Effector memory CD8-positive, alpha-beta T cell (primary cell): ENCODE measurements around the gene ANKRD34A.

Experiments used
- ATAC-seq: fragments of 150-1000 bp; cut with Tn5 transposase; replicated peaks from 2 replicates; pipeline ENCODE4 v1.10.0; 2021; ENCODE audit warnings: mild to moderate bottlenecking, moderate library complexity
- DNase-seq, 3 experiments: peaks; one replicate each; pipeline ENCODE4 v3.0.0; 2021
- H3K27ac Mint-ChIP-seq, 2 donors: one replicate each; pipeline ENCODE4 v1.8.0; 2022; ENCODE audit warnings: mild to moderate bottlenecking in 2 of 2, mixed read lengths in 2 of 2, moderate library complexity in 2 of 2
- H3K27me3 Mint-ChIP-seq, 2 donors: one replicate each; pipeline ENCODE4 v1.8.0; 2022; ENCODE audit warnings: mixed read lengths in 2 of 2
- H3K36me3 Mint-ChIP-seq: one replicate; pipeline ENCODE4 v1.8.0; 2022; ENCODE audit warnings: mild to moderate bottlenecking, moderate library complexity, mixed read lengths; ENCODE audit not compliant: insufficient read depth
- H3K4me1 Mint-ChIP-seq, 2 donors: one replicate each; pipeline ENCODE4 v1.8.0; 2022; ENCODE audit warnings: low read depth in 2 of 2, mixed read lengths in 2 of 2
- H3K4me3 Mint-ChIP-seq, 2 donors: one replicate each; pipeline ENCODE4 v1.8.0; 2022; ENCODE audit warnings: mild to moderate bottlenecking in 2 of 2, mixed read lengths in 2 of 2, moderate library complexity in 2 of 2
- H3K9me3 Mint-ChIP-seq, 2 donors: one replicate each; pipeline ENCODE4 v1.8.0; 2022; ENCODE audit warnings: mixed read lengths in 2 of 2

ANKRD34A gene

GRCh38 chr1:145985129-145985501, 20.7 kb upstream of the ANKRD34A start:
- Mint-ChIP-seq H3K4me1 (peaks cover 53 to 55% of the 10 kb centered on the region in 2 donors), H3K27me3 (no peaks in the 10 kb centered on the region), H3K4me3 (peak overlapping the region; percentile 45 to 60), H3K9me3 (no peaks in the 10 kb centered on the region), H3K36me3 (peaks cover 6% of the 10 kb centered on the region), H3K27ac (no peak overlapping the region)
- no peak for ATAC-seq
- no peak for DNase-seq

GRCh38 chr1:145983960-145984830, 19.8 kb upstream of the ANKRD34A start:
- Mint-ChIP-seq H3K27ac (no peak overlapping the region), H3K36me3 (peaks cover 6% of the 10 kb centered on the region), H3K9me3 (no peaks in the 10 kb centered on the region), H3K27me3 (no peaks in the 10 kb centered on the region), H3K4me3 (peak overlapping the region; percentile 45 to 60), H3K4me1 (peaks cover 53% of the 10 kb centered on the region in 2 donors)
- DNase-seq = peak in 1 of 3 experiments; percentile 32
- ATAC-seq = peak; percentile 59

GRCh38 chr1:145983206-145983675, 18.9 kb upstream of the ANKRD34A start:
- DNase-seq (no peak), ATAC-seq (no peak)
- Mint-ChIP-seq H3K36me3 (peaks cover 6% of the 10 kb centered on the region), H3K27ac (no peak overlapping the region), H3K27me3 (no peaks in the 10 kb centered on the region), H3K4me3 (peak overlapping the region in 1 of 2 donors; percentile 8), H3K9me3 (no peaks in the 10 kb centered on the region), H3K4me1 (peaks cover 45 to 50% of the 10 kb centered on the region in 2 donors)

GRCh38 chr1:145982010-145982723, 17.8 kb upstream of the ANKRD34A start:
- no peaks in the 10 kb centered on the region for H3K9me3 Mint-ChIP-seq
- peak overlapping the region in 1 of 2 donors; percentile 30 for H3K4me3 Mint-ChIP-seq
- ATAC-seq (no peak), DNase-seq (no peak)
- peaks cover 5% of the 10 kb centered on the region for H3K36me3 Mint-ChIP-seq
- H3K27ac Mint-ChIP-seq = no peak overlapping the region
- peaks cover 39 to 50% of the 10 kb centered on the region in 2 donors for H3K4me1 Mint-ChIP-seq
- no peaks in the 10 kb centered on the region for H3K27me3 Mint-ChIP-seq

GRCh38 chr1:145980457-145980994, 16.2 kb upstream of the ANKRD34A start:
- ATAC-seq (no peak), DNase-seq (no peak)
- Mint-ChIP-seq H3K4me3 (peak overlapping the region in 1 of 2 donors; percentile 51), H3K36me3 (peaks cover 4% of the 10 kb centered on the region), H3K4me1 (peaks cover 33 to 45% of the 10 kb centered on the region in 2 donors), H3K27ac (no peak overlapping the region), H3K9me3 (no peaks in the 10 kb centered on the region), H3K27me3 (no peaks in the 10 kb centered on the region)

GRCh38 chr1:145979746-145980456, 15.5 kb upstream of the ANKRD34A start:
- ATAC-seq (peak; percentile 51), DNase-seq (no peak)
- Mint-ChIP-seq H3K4me1 (peaks cover 28 to 39% of the 10 kb centered on the region in 2 donors), H3K27ac (no peak overlapping the region), H3K36me3 (peaks cover 10% of the 10 kb centered on the region), H3K4me3 (no peak overlapping the region), H3K27me3 (no peaks in the 10 kb centered on the region), H3K9me3 (no peaks in the 10 kb centered on the region)

GRCh38 chr1:145978854-145979745, 14.7 kb upstream of the ANKRD34A start:
- no peak overlapping the region for H3K4me3 Mint-ChIP-seq
- DNase-seq (peak; percentile 51 to 61 (median 56)), ATAC-seq (peak; percentile 74)
- H3K27ac Mint-ChIP-seq = no peak overlapping the region
- peaks cover 11% of the 10 kb centered on the region for H3K36me3 Mint-ChIP-seq
- no peaks in the 10 kb centered on the region for H3K27me3 Mint-ChIP-seq
- H3K9me3 Mint-ChIP-seq = no peaks in the 10 kb centered on the region
- H3K4me1 Mint-ChIP-seq = peaks cover 24 to 32% of the 10 kb centered on the region in 2 donors

GRCh38 chr1:145978471-145978853, 14.1 kb upstream of the ANKRD34A start:
- no peak overlapping the region for H3K4me3 Mint-ChIP-seq
- H3K27ac Mint-ChIP-seq = no peak overlapping the region
- H3K9me3 Mint-ChIP-seq = no peaks in the 10 kb centered on the region
- H3K27me3 Mint-ChIP-seq = no peaks in the 10 kb centered on the region
- H3K36me3 Mint-ChIP-seq = peaks cover 11% of the 10 kb centered on the region
- ATAC-seq (no peak), DNase-seq (no peak)
- H3K4me1 Mint-ChIP-seq = peaks cover 17 to 28% of the 10 kb centered on the region in 2 donors

- Mint-ChIP-seq H3K27ac (no peak overlapping the region), H3K4me1 (peaks cover 14 to 22% of the 10 kb centered on the region in 2 donors), H3K27me3 (no peaks in the 10 kb centered on the region), H3K4me3 (no peak overlapping the region), H3K36me3 (peaks cover 11% of the 10 kb centered on the region), H3K9me3 (no peaks in the 10 kb centered on the region)
- ATAC-seq (peak; percentile 45), DNase-seq (peak; percentile 63 to 73 (median 66))
Observed at GRCh38 chr1:145977486-145978470, 13.4 kb upstream of the ANKRD34A start.

GRCh38 chr1:145977016-145977415, 12.6 kb upstream of the ANKRD34A start:
- H3K4me1 Mint-ChIP-seq = peaks cover 8 to 15% of the 10 kb centered on the region in 2 donors
- no peaks in the 10 kb centered on the region for H3K9me3 Mint-ChIP-seq
- DNase-seq (no peak), ATAC-seq (no peak)
- no peak overlapping the region for H3K27ac Mint-ChIP-seq
- H3K36me3 Mint-ChIP-seq = peaks cover 11% of the 10 kb centered on the region
- H3K4me3 Mint-ChIP-seq = no peak overlapping the region
- no peaks in the 10 kb centered on the region for H3K27me3 Mint-ChIP-seq

GRCh38 chr1:145975216-145975615, 10.8 kb upstream of the ANKRD34A start:
- Mint-ChIP-seq H3K27ac (peak overlapping the region in 1 of 2 donors; percentile 58), H3K27me3 (no peaks in the 10 kb centered on the region), H3K9me3 (no peaks in the 10 kb centered on the region), H3K4me3 (no peak overlapping the region), H3K36me3 (peaks cover 11% of the 10 kb centered on the region), H3K4me1 (peaks cover 1 to 13% of the 10 kb centered on the region in 2 donors)
- ATAC-seq = no peak
- no peak for DNase-seq
